ENCODE results near the gene HABP2.
A peak's percentile ranks its signal among the peaks of the same experiment; 100 is the strongest.

HABP2 gene

GRCh38 chr10:113609704-113610108, 56.9 kb downstream of the HABP2 start:
- DNase-seq: no peak

GRCh38 chr10:113610631-113611601, 58.1 kb downstream of the HABP2 start:
- DNase-seq: no peak

GRCh38 chr10:113612154-113612553, 59.3 kb downstream of the HABP2 start:
- no peak for DNase-seq

GRCh38 chr10:113613427-113613826, 60.6 kb downstream of the HABP2 start:
- DNase-seq: no peak

- DNase-seq: no peak
These were observed 61.3 kb downstream of the HABP2 start for GRCh38 chr10:113613977-113614690.

- DNase-seq: peak; percentile 18
These were observed 63.6 kb downstream of the HABP2 start for GRCh38 chr10:113616244-113617074.

GRCh38 chr10:113617086-113617485, 64.2 kb downstream of the HABP2 start:
- no peak for DNase-seq

GRCh38 chr10:113618338-113618737, 65.5 kb downstream of the HABP2 start:
- DNase-seq: no peak

GRCh38 chr10:113619401-113619800, 66.5 kb downstream of the HABP2 start:
- no peak for DNase-seq

GRCh38 chr10:113620511-113620910, 67.7 kb downstream of the HABP2 start:
- DNase-seq: no peak

- no peak for DNase-seq
These were observed 68.1 kb downstream of the HABP2 start for GRCh38 chr10:113620936-113621335.

- DNase-seq: no peak
These were observed 68.9 kb downstream of the HABP2 start for GRCh38 chr10:113621799-113622198.

GRCh38 chr10:113622831-113623230, 70.0 kb downstream of the HABP2 start:
- no peak for DNase-seq

- no peak for DNase-seq
These were observed 72.8 kb downstream of the HABP2 start for GRCh38 chr10:113625461-113626186.

- DNase-seq: no peak
These were observed 74.0 kb downstream of the HABP2 start for GRCh38 chr10:113626809-113627355.

GRCh38 chr10:113627836-113628235, 75.0 kb downstream of the HABP2 start:
- DNase-seq: no peak

GRCh38 chr10:113628607-113629153, 75.8 kb downstream of the HABP2 start:
- DNase-seq: no peak

GRCh38 chr10:113630929-113631533, 78.2 kb downstream of the HABP2 start:
- no peak for DNase-seq

- no peak for DNase-seq
These were observed 79.0 kb downstream of the HABP2 start for GRCh38 chr10:113631684-113632367.

All from hematopoietic multipotent progenitor cell treated with erythropoietin and hydrocortisone succinate and interleukin-3 and kit ligand, for 4 days (in vitro differentiated cells).